Testis (tissue), 2 donors: Measurements from ENCODE around the gene ZCCHC7.

Source experiments
- CTCF ChIP-seq, 3 experiments: fragments of 450-650 bp in 2 of 3; fragments of 200-600 bp in 1 of 3; sonication (generic) in 1 of 3; IDR thresholded peaks; one replicate each; pipeline ENCODE4 v1.5.1; 2016 to 2019; ENCODE audit warnings: antibody characterized with exemption in 3 of 3, mild to moderate bottlenecking in 2 of 3, moderate library complexity in 1 of 3
- POLR2A ChIP-seq: fragments of 450-650 bp; IDR thresholded peaks from one replicate; pipeline ENCODE4 v1.6.1; 2017; ENCODE audit warnings: antibody characterized with exemption, mild to moderate bottlenecking, moderate library complexity

GRCh38 chr9:37293664-37294524 lies 173.5 kb downstream of the ZCCHC7 start:
- TF ChIP-seq CTCF (IDR thresholded peaks at IDR 0.05) (no peak), POLR2A (no peak)
